K562 (cell line): ENCODE data around the gene STRADB. TPM values are rescaled to one million over a fixed set of nuclear protein-coding genes. Genes with fewer than 3 reads are reported as not detected.

ENCODE experiments used
- ATAC-seq: fragments of 200-7000 bp; cut with Tn5 transposase; 3 replicates; pipeline ENCODE4 v1.9.1; 2020; ENCODE audit warnings: moderate library complexity
- BruUV-seq: library from RNA; stranded (reverse); fragments of 400-500 nt; replicated peaks from 2 replicates; lab custom pipeline; 2021; lab: Mats Ljungman, UMichigan
- CTCF ChIA-PET: fragments of 300-600 bp; formaldehyde crosslinking; extraction: SDS; loops from one replicate; lab custom pipeline; 2021; ENCODE audit warnings: low intra/inter-chr PET ratio; lab: Yijun Ruan, JAX
- POLR2A ChIA-PET: fragments of 300-600, 350-650 bp; sonication (Branson Sonifier 250); formaldehyde crosslinking; extraction: SDS; loops from one replicate; lab custom pipeline; 2021; ENCODE audit warnings: antibody characterized with exemption, inconsistent platforms; lab: Yijun Ruan, JAX
- DNase-seq, 4 experiments: peaks; one replicate each; pipeline versions ENCODE4 v3.0.0 to v3.0.0-alpha.2; 2011 to 2018; ENCODE audit warnings: low spot score in 3 of 4, mixed read lengths in 3 of 4; ENCODE audit errors: extremely low read depth in 1 of 4
- FAIRE-seq: peaks from 2 replicates; lab custom pipeline; 2011; peaks lifted over from hg19 to GRCh38; lab: Jason Lieb, UNC
- H2AFZ ChIP-seq: 2 replicates; pipeline ENCODE4 v1.6.0; 2011; ENCODE audit warnings: low read depth, low read length, control low read depth, inconsistent platforms
- H3K27ac ChIP-seq: fragments of 200-600 bp; 3 replicates; pipeline ENCODE4 v1.8.0; 2011; ENCODE audit warnings: low read depth, mild to moderate bottlenecking, control low read depth, inconsistent platforms, low read length, moderate library complexity, mixed read lengths; ENCODE audit errors: extremely low read depth
- H3K27me3 ChIP-seq, 2 experiments: fragments of 300-600 bp in 1 of 2; 2 replicates in 1 of 2; 3 replicates in 1 of 2; pipeline versions ENCODE4 v1.6.0 to v1.8.0; 2011; ENCODE audit warnings: inconsistent platforms in 2 of 2, low read length in 2 of 2, mild to moderate bottlenecking in 1 of 2, mixed read lengths in 1 of 2, moderate library complexity in 1 of 2; ENCODE audit not compliant: control insufficient read depth in 2 of 2, insufficient read depth in 2 of 2
- H3K36me3 ChIP-seq: fragments of 300-600 bp; 3 replicates; pipeline ENCODE4 v1.8.0; 2011; ENCODE audit warnings: mild to moderate bottlenecking, low read length, inconsistent platforms; ENCODE audit not compliant: control insufficient read depth, insufficient read depth
- H3K4me1 ChIP-seq, 2 experiments: fragments of 200-600 bp in 1 of 2; replicated peaks in 1 of 2; 2 replicates in 1 of 2; 3 replicates in 1 of 2; pipeline versions ENCODE4 v1.5.1 to v1.8.0; 2011; ENCODE audit warnings: inconsistent platforms in 2 of 2, low read length in 2 of 2, mild to moderate bottlenecking in 1 of 2, mixed read lengths in 1 of 2, moderate library complexity in 1 of 2; ENCODE audit not compliant: control insufficient read depth in 2 of 2, insufficient read depth in 2 of 2
- H3K4me2 ChIP-seq: 2 replicates; pipeline ENCODE4 v1.6.1; 2011; ENCODE audit warnings: low read length, control low read depth, inconsistent platforms, mixed read lengths; ENCODE audit not compliant: insufficient read depth
- H3K4me3 ChIP-seq: fragments of 200-600 bp; sonication (generic), shearing (Covaris generic); 2 replicates; pipeline ENCODE4 v1.5.1; 2016; ENCODE audit warnings: control low read depth, inconsistent platforms
- H3K79me2 ChIP-seq: fragments of 200-600 bp; 3 replicates; pipeline ENCODE4 v1.8.0; 2011; ENCODE audit warnings: low read length, inconsistent platforms; ENCODE audit not compliant: control insufficient read depth, insufficient read depth
- H3K9ac ChIP-seq, 2 experiments: 2 replicates each; pipeline versions ENCODE4 v1.6.0 to v1.6.1; 2011; ENCODE audit warnings: low read depth in 2 of 2, low read length in 2 of 2, control low read depth in 1 of 2, inconsistent platforms in 1 of 2, mild to moderate bottlenecking in 1 of 2, mixed read lengths in 1 of 2; ENCODE audit not compliant: insufficient read depth in 1 of 2
- H3K9me1 ChIP-seq: one replicate; pipeline ENCODE4 v1.6.0; 2011; ENCODE audit warnings: inconsistent platforms, mild to moderate bottlenecking, low read length, moderate library complexity; ENCODE audit not compliant: control insufficient read depth, insufficient read depth
- H3K9me3 ChIP-seq: replicated peaks from 2 replicates; pipeline ENCODE4 v1.5.1; 2011; ENCODE audit warnings: low read depth, low read length, inconsistent platforms; ENCODE audit not compliant: control insufficient read depth, insufficient read depth
- H4K20me1 ChIP-seq: replicated peaks from 2 replicates; pipeline ENCODE4 v1.6.1; 2011; ENCODE audit warnings: low read length, inconsistent platforms, mixed read lengths; ENCODE audit not compliant: control insufficient read depth, insufficient read depth
- IRF2 ChIP-seq: sonication (generic); formaldehyde crosslinking; IDR thresholded peaks from 2 replicates; pipeline ENCODE4 v1.8.1; 2022; ENCODE audit warnings: mild to moderate bottlenecking, missing genetic modification reagents
- PHF8 ChIP-seq: fragments of 200-600 bp; sonication (generic); IDR thresholded peaks from 2 replicates; pipeline ENCODE4 v1.6.1; 2012; ENCODE audit warnings: mixed run types, mild to moderate bottlenecking, inconsistent platforms, low read length, moderate library complexity, borderline replicate concordance
- PPARD ChIP-seq: fragments of 250-450 bp; sonication (Bioruptor Pico); IDR thresholded peaks from 2 replicates; pipeline ENCODE4 v1.8.0; 2022; ENCODE audit warnings: inconsistent platforms, mild to moderate bottlenecking, moderate library complexity
- THRAP3 ChIP-seq: fragments of 450-650 bp; IDR thresholded peaks from 2 replicates; pipeline ENCODE4 v1.6.1; 2016; ENCODE audit warnings: mild to moderate bottlenecking, inconsistent platforms, borderline replicate concordance
- WGBS: fragments of 100-300 bp; shearing (Covaris generic); methylation state at CpG from one replicate; pipeline ENCODE4 v1.1.6; 2016; ENCODE audit warnings: low coverage, mixed read lengths; ENCODE audit not compliant: insufficient coverage; ENCODE audit errors: missing lambda C conversion rate; 5-methylcytosine and 5-hydroxymethylcytosine counted together
- in situ Hi-C: fragments of 300-500 bp; cut with MboI; formaldehyde crosslinking; loops from 4 replicates; pipeline ENCODE4 v1.15.0; 2018; ENCODE audit warnings: inconsistent platforms, mixed read lengths
- intact Hi-C: fragments of 100-400 bp; cut with micrococcal nuclease; formaldehyde crosslinking; loops from 2 replicates; pipeline ENCODE4 v1.14.2; 2022
- polyA plus RNA-seq, 8 experiments: library from polyadenylated mRNA; depleted of rRNA in 4 of 8; stranded (reverse) in 5 of 8; unstranded in 3 of 8; fragments of >200 nt; fragmentation: Nextera tagmentation in 2 of 8; fragmentation: Illumina TruSeq in 1 of 8; extraction: Ambion mirVana in 2 of 8; extraction: Trizol in 1 of 8; gene quantifications; 2 replicates each; pipeline versions ENCODE4 v1.2.1 to v1.2.3, GENCODE V29; 2011 to 2014; ENCODE audit warnings: inconsistent platforms in 1 of 8, missing spikeins in 1 of 8
- total RNA-seq, 7 experiments: library from RNA; depleted of rRNA in 6 of 7; stranded (reverse); fragments of >200 nt in 6 of 7; fragmentation: Illumina TruSeq in 2 of 7; extraction: Trizol in 2 of 7; gene quantifications; 2 replicates each; pipeline versions ENCODE4 v1.2.1 to v1.2.3, GENCODE V29; 2011 to 2021; ENCODE audit warnings: low replicate concordance in 1 of 7
- TF ChIP-seq, protein P1 (sequence below): fragments of 250-450 bp; sonication (Bioruptor Pico); IDR thresholded peaks from 2 replicates; pipeline ENCODE4 v1.4.0; 2020; ENCODE audit warnings: mild to moderate bottlenecking, moderate library complexity

The STRADB gene
- total and polyA plus RNA-seq, 9 of the 15 experiments (the other 6 are each of a cell fraction or from before 2014, with no cell fraction given) = 6.9 to 30.6 (median 15.7) TPM

DNA sequence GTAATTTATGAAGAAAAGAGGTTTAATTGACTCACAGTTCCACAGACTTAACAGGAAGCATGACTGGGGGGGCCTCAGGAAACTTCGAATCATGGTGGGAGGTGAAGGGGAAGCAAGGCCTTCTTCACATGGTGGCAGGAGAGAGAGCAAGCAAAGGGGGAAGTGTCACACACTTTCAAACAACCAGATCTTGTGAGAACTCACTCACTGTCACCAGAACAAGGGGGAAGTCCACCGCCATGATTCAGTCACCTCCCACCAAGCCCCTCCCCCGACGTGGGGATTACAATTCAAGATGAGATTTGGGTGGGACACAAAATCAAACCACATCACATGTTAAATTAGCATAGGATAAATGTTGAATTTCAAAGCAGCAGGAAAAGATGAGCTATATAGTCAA, 56.2 kb downstream of the STRADB start:
- intact Hi-C loops (no loop called here), in situ Hi-C loops (no loop called here)
- no peak for FAIRE-seq
- no peak overlapping the region for H3K27ac ChIP-seq
- no peak overlapping the region for H3K4me2 ChIP-seq
- no peak overlapping the region for H3K4me3 ChIP-seq
- H3K9ac ChIP-seq = no peak overlapping the region
- no peaks in the 10 kb centered on the region for H4K20me1 ChIP-seq
- CTCF ChIA-PET = no interaction called here
- H3K4me1 ChIP-seq = no peaks in the 10 kb centered on the region; a peak in 1 of 5 replicates
- no peaks in the 10 kb centered on the region for H3K9me1 ChIP-seq
- no TSS peak for BruUV-seq
- TF ChIP-seq, protein P1, sequence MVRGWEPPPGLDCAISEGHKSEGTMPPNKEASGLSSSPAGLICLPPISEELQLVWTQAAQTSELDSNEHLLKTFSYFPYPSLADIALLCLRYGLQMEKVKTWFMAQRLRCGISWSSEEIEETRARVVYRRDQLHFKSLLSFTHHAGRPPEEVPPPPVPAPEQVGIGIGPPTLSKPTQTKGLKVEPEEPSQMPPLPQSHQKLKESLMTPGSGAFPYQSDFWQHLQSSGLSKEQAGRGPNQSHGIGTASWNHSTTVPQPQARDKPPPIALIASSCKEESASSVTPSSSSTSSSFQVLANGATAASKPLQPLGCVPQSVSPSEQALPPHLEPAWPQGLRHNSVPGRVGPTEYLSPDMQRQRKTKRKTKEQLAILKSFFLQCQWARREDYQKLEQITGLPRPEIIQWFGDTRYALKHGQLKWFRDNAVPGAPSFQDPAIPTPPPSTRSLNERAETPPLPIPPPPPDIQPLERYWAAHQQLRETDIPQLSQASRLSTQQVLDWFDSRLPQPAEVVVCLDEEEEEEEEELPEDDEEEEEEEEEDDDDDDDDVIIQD (CRISPR knock-in tag) = no peak
- TF ChIP-seq THRAP3 (no peak), IRF2 (no peak), PPARD (CRISPR knock-in tag) (no peak), PHF8 (no peak)
- H3K27me3 ChIP-seq = no peaks in the 10 kb centered on the region
- 0% methylated on average over 1 of the region's 4 CpGs for WGBS
- POLR2A ChIA-PET = no interaction called here
- no peaks in the 10 kb centered on the region for H3K36me3 ChIP-seq
- no peak for DNase-seq
- no peaks in the 10 kb centered on the region for H3K79me2 ChIP-seq
- no peak overlapping the region for H2AFZ ChIP-seq
- ATAC-seq = no peak
- H3K9me3 ChIP-seq = no peaks in the 10 kb centered on the region
